K562 (cell line): ENCODE results near the gene SEBOX. TPM values are rescaled to one million over a fixed set of nuclear protein-coding genes. Genes with fewer than 3 reads are reported as not detected.

Experiments
- ATAC-seq: fragments of 200-7000 bp; cut with Tn5 transposase; 3 replicates; pipeline ENCODE4 v1.9.1; 2020; ENCODE audit warnings: moderate library complexity
- BruUV-seq: library from RNA; stranded (reverse); fragments of 400-500 nt; replicated peaks from 2 replicates; lab custom pipeline; 2021; lab: Mats Ljungman, UMichigan
- CTCF ChIA-PET: fragments of 300-600 bp; formaldehyde crosslinking; extraction: SDS; loops from one replicate; lab custom pipeline; 2021; ENCODE audit warnings: low intra/inter-chr PET ratio; lab: Yijun Ruan, JAX
- POLR2A ChIA-PET: fragments of 300-600, 350-650 bp; sonication (Branson Sonifier 250); formaldehyde crosslinking; extraction: SDS; loops from one replicate; lab custom pipeline; 2021; ENCODE audit warnings: antibody characterized with exemption, inconsistent platforms; lab: Yijun Ruan, JAX
- DNase-seq, 4 experiments: peaks; one replicate each; pipeline versions ENCODE4 v3.0.0 to v3.0.0-alpha.2; 2011 to 2018; ENCODE audit warnings: low spot score in 3 of 4, mixed read lengths in 3 of 4; ENCODE audit errors: extremely low read depth in 1 of 4
- FAIRE-seq: peaks from 2 replicates; lab custom pipeline; 2011; peaks lifted over from hg19 to GRCh38; lab: Jason Lieb, UNC
- H2AFZ ChIP-seq: 2 replicates; pipeline ENCODE4 v1.6.0; 2011; ENCODE audit warnings: low read depth, low read length, control low read depth, inconsistent platforms
- H3K27ac ChIP-seq: fragments of 200-600 bp; 3 replicates; pipeline ENCODE4 v1.8.0; 2011; ENCODE audit warnings: low read depth, mild to moderate bottlenecking, control low read depth, inconsistent platforms, low read length, moderate library complexity, mixed read lengths; ENCODE audit errors: extremely low read depth
- H3K27me3 ChIP-seq, 2 experiments: fragments of 300-600 bp in 1 of 2; 2 replicates in 1 of 2; 3 replicates in 1 of 2; pipeline versions ENCODE4 v1.6.0 to v1.8.0; 2011; ENCODE audit warnings: inconsistent platforms in 2 of 2, low read length in 2 of 2, mild to moderate bottlenecking in 1 of 2, mixed read lengths in 1 of 2, moderate library complexity in 1 of 2; ENCODE audit not compliant: control insufficient read depth in 2 of 2, insufficient read depth in 2 of 2
- H3K36me3 ChIP-seq: fragments of 300-600 bp; 3 replicates; pipeline ENCODE4 v1.8.0; 2011; ENCODE audit warnings: mild to moderate bottlenecking, low read length, inconsistent platforms; ENCODE audit not compliant: control insufficient read depth, insufficient read depth
- H3K4me1 ChIP-seq, 2 experiments: fragments of 200-600 bp in 1 of 2; replicated peaks in 1 of 2; 2 replicates in 1 of 2; 3 replicates in 1 of 2; pipeline versions ENCODE4 v1.5.1 to v1.8.0; 2011; ENCODE audit warnings: inconsistent platforms in 2 of 2, low read length in 2 of 2, mild to moderate bottlenecking in 1 of 2, mixed read lengths in 1 of 2, moderate library complexity in 1 of 2; ENCODE audit not compliant: control insufficient read depth in 2 of 2, insufficient read depth in 2 of 2
- H3K4me2 ChIP-seq: 2 replicates; pipeline ENCODE4 v1.6.1; 2011; ENCODE audit warnings: low read length, control low read depth, inconsistent platforms, mixed read lengths; ENCODE audit not compliant: insufficient read depth
- H3K4me3 ChIP-seq: fragments of 200-600 bp; sonication (generic), shearing (Covaris generic); 2 replicates; pipeline ENCODE4 v1.5.1; 2016; ENCODE audit warnings: control low read depth, inconsistent platforms
- H3K79me2 ChIP-seq: fragments of 200-600 bp; 3 replicates; pipeline ENCODE4 v1.8.0; 2011; ENCODE audit warnings: low read length, inconsistent platforms; ENCODE audit not compliant: control insufficient read depth, insufficient read depth
- H3K9ac ChIP-seq, 2 experiments: 2 replicates each; pipeline versions ENCODE4 v1.6.0 to v1.6.1; 2011; ENCODE audit warnings: low read depth in 2 of 2, low read length in 2 of 2, control low read depth in 1 of 2, inconsistent platforms in 1 of 2, mild to moderate bottlenecking in 1 of 2, mixed read lengths in 1 of 2; ENCODE audit not compliant: insufficient read depth in 1 of 2
- H3K9me1 ChIP-seq: one replicate; pipeline ENCODE4 v1.6.0; 2011; ENCODE audit warnings: inconsistent platforms, mild to moderate bottlenecking, low read length, moderate library complexity; ENCODE audit not compliant: control insufficient read depth, insufficient read depth
- H3K9me3 ChIP-seq: replicated peaks from 2 replicates; pipeline ENCODE4 v1.5.1; 2011; ENCODE audit warnings: low read depth, low read length, inconsistent platforms; ENCODE audit not compliant: control insufficient read depth, insufficient read depth
- H4K20me1 ChIP-seq: replicated peaks from 2 replicates; pipeline ENCODE4 v1.6.1; 2011; ENCODE audit warnings: low read length, inconsistent platforms, mixed read lengths; ENCODE audit not compliant: control insufficient read depth, insufficient read depth
- ASH1L ChIP-seq: fragments of 450-650 bp; IDR thresholded peaks from 2 replicates; pipeline ENCODE4 v1.6.1; 2018; ENCODE audit warnings: borderline replicate concordance, mild to moderate bottlenecking, low read depth; ENCODE audit not compliant: partially characterized antibody
- BDP1 ChIP-seq: IDR thresholded peaks from 3 replicates; pipeline ENCODE4 v1.6.1; 2011; ENCODE audit not compliant: insufficient read length, insufficient read depth
- HBP1 ChIP-seq: fragments of 450-650 bp; formaldehyde crosslinking; IDR thresholded peaks from 2 replicates; pipeline ENCODE4 v1.4.0; 2022; ENCODE audit warnings: missing genetic modification characterization
- HNRNPUL1 ChIP-seq: fragments of 200-400 bp; formaldehyde crosslinking; IDR thresholded peaks from 2 replicates; pipeline ENCODE4 v1.6.1; 2017; ENCODE audit warnings: low read length
- HSF4 ChIP-seq: fragments of 250-450 bp; sonication (Bioruptor Pico); IDR thresholded peaks from 2 replicates; pipeline ENCODE4 v2.1.2; 2022; ENCODE audit warnings: mild to moderate bottlenecking, moderate library complexity, borderline replicate concordance
- MAFG ChIP-seq: fragments of 450-650 bp; conservative IDR thresholded peaks from 2 replicates; pipeline ENCODE4 v1.6.1; 2016; ENCODE audit warnings: missing genetic modification characterization, missing compliant biosample characterization
- NEUROD1 ChIP-seq: fragments of 150-350 bp; IDR thresholded peaks from 2 replicates; pipeline ENCODE4 v1.6.1; 2014; ENCODE audit warnings: borderline replicate concordance, low read length, low read depth; ENCODE audit not compliant: partially characterized antibody
- NR1H2 ChIP-seq: sonication (generic); formaldehyde crosslinking; IDR thresholded peaks from 2 replicates; pipeline ENCODE4 v1.4.0; 2020; ENCODE audit warnings: mild to moderate bottlenecking, missing genetic modification reagents
- POLR2G ChIP-seq: fragments of 200-400 bp; formaldehyde crosslinking; IDR thresholded peaks from 2 replicates; pipeline ENCODE4 v1.6.1; 2017; ENCODE audit warnings: low read depth, mild to moderate bottlenecking, antibody characterized with exemption, low read length, moderate library complexity
- TCFL5 ChIP-seq: fragments of 250-450 bp; sonication (Bioruptor Pico); conservative IDR thresholded peaks from 2 replicates; pipeline ENCODE4 v1.6.1; 2021; ENCODE audit warnings: mild to moderate bottlenecking, moderate library complexity, matching md5 sums
- ZBTB2 ChIP-seq: fragments of 450-650 bp; IDR thresholded peaks from 2 replicates; pipeline ENCODE4 v1.6.1; 2016; ENCODE audit warnings: antibody characterized with exemption
- ZNF583 ChIP-seq: fragments of 250-450 bp; sonication (Bioruptor Pico); IDR thresholded peaks from 2 replicates; pipeline ENCODE4 v1.4.0; 2020
- ZNF668 ChIP-seq: fragments of 250-450 bp; sonication (Bioruptor Pico); IDR thresholded peaks from 2 replicates; pipeline ENCODE4 v1.8.0; 2022; ENCODE audit warnings: mild to moderate bottlenecking, inconsistent platforms
- WGBS: fragments of 100-300 bp; shearing (Covaris generic); methylation state at CpG from one replicate; pipeline ENCODE4 v1.1.6; 2016; ENCODE audit warnings: low coverage, mixed read lengths; ENCODE audit not compliant: insufficient coverage; ENCODE audit errors: missing lambda C conversion rate; 5-methylcytosine and 5-hydroxymethylcytosine counted together
- in situ Hi-C: fragments of 300-500 bp; cut with MboI; formaldehyde crosslinking; loops from 4 replicates; pipeline ENCODE4 v1.15.0; 2018; ENCODE audit warnings: inconsistent platforms, mixed read lengths
- intact Hi-C: fragments of 100-400 bp; cut with micrococcal nuclease; formaldehyde crosslinking; loops from 2 replicates; pipeline ENCODE4 v1.14.2; 2022
- polyA plus RNA-seq, 8 experiments: library from polyadenylated mRNA; depleted of rRNA in 4 of 8; stranded (reverse) in 5 of 8; unstranded in 3 of 8; fragments of >200 nt; fragmentation: Nextera tagmentation in 2 of 8; fragmentation: Illumina TruSeq in 1 of 8; extraction: Ambion mirVana in 2 of 8; extraction: Trizol in 1 of 8; gene quantifications; 2 replicates each; pipeline versions ENCODE4 v1.2.1 to v1.2.3, GENCODE V29; 2011 to 2014; ENCODE audit warnings: inconsistent platforms in 1 of 8, missing spikeins in 1 of 8
- total RNA-seq, 7 experiments: library from RNA; depleted of rRNA in 6 of 7; stranded (reverse); fragments of >200 nt in 6 of 7; fragmentation: Illumina TruSeq in 2 of 7; extraction: Trizol in 2 of 7; gene quantifications; 2 replicates each; pipeline versions ENCODE4 v1.2.1 to v1.2.3, GENCODE V29; 2011 to 2021; ENCODE audit warnings: low replicate concordance in 1 of 7

The SEBOX gene
- total and polyA plus RNA-seq, 9 of the 15 experiments (the other 6 are each of a cell fraction or from before 2014, with no cell fraction given) = not detected

GRCh38 chr17:28404812-28405570 is 40.0 kb upstream of the SEBOX start:
- TF ChIP-seq HSF4 (no peak), MAFG (no peak), POLR2G (no peak), NR1H2 (CRISPR knock-in tag) (no peak), ZBTB2 (no peak), HBP1 (CRISPR knock-in tag) (no peak), HNRNPUL1 (no peak), NEUROD1 (no peak), ZNF668 (CRISPR knock-in tag) (no peak), ASH1L (no peak), ZNF583 (no peak), BDP1 (no peak), TCFL5 (CRISPR knock-in tag) (no peak)
- Histone ChIP-seq H3K9ac (peak overlapping the region; percentile 62 to 94; a peak in 3 of 4 replicates), H3K4me1 (peaks cover 8 to 21% of the 10 kb centered on the region in 2 experiments; a peak in 3 of 5 replicates), H2AFZ (peak overlapping the region; percentile 97; the same call in 1 of the 2 replicates), H3K4me2 (peak overlapping the region; percentile 77), H3K79me2 (peaks cover 2% of the 10 kb centered on the region; the same call in 1 of the 3 replicates), H3K27ac (no peak overlapping the region), H3K27me3 (0 out of 5 replicates have a peak, but pooled peaks cover 0 to 2% of the 10 kb centered on the region in 2 experiments), H3K9me3 (no peaks in the 10 kb centered on the region), H3K9me1 (peaks cover 3% of the 10 kb centered on the region), H3K36me3 (peaks cover 14% of the 10 kb centered on the region; the same call in 1 of the 3 replicates), H4K20me1 (no peaks in the 10 kb centered on the region), H3K4me3 (peak overlapping the region; percentile 66)
- intact Hi-C loops = no loop called here
- POLR2A ChIA-PET = interaction anchor here (0.6 to 2.5 kb wide), 10 partner anchors 9 to 618 kb away, joined by 3 to 8 read pairs (median 4); partner anchors contain the start of gene PIGS
- BruUV-seq = TSS peak; percentile 58
- ATAC-seq (no peak), FAIRE-seq (no peak), DNase-seq (no peak)
- in situ Hi-C loops = no loop called here
- 76% methylated on average over 33 of the region's 33 CpGs for WGBS
- CTCF ChIA-PET = no interaction called here
